Hematopoietic multipotent progenitor cell treated with erythropoietin and hydrocortisone succinate and interleukin-3 and kit ligand, for 15 days (in vitro differentiated cells): ENCODE measurements around the gene HMX2.

Experiments
- DNase-seq: peaks from one replicate; pipeline ENCODE4 v3.0.0-alpha.2; 2015; ENCODE audit warnings: low spot score

HMX2 gene

DNA sequence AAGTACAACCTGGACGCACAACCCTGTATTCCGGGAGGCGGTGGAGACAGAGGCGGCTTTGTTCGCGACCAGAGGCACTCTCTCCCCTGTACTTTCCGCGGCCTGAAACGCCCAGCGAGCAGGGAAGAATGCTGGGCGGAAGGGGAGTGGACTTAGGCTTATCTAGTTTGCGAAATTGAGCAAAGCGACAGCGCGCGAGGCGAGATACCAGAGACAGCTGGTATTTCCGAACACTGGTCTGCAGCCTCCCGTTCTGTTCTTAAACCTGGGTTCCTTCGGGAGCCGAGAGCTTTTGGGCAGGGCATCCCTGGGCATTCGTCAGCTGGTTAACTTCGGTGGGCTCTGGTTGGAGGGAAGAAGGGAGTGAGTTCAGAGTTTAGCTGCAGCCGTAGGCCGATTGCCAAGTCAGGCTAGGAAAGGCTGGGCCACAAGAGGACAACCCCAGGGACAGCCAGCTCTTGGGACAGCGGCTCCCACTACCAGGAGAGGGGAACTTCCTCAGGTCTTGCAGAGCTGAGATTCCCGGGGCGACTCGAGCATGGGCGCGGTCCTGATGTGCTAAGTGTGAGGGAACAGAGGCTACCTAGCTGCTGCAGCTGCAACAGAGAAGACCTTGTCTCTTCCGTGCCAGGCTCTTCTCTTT, 8.3 kb upstream of the HMX2 start:
- no peak for DNase-seq

DNA sequence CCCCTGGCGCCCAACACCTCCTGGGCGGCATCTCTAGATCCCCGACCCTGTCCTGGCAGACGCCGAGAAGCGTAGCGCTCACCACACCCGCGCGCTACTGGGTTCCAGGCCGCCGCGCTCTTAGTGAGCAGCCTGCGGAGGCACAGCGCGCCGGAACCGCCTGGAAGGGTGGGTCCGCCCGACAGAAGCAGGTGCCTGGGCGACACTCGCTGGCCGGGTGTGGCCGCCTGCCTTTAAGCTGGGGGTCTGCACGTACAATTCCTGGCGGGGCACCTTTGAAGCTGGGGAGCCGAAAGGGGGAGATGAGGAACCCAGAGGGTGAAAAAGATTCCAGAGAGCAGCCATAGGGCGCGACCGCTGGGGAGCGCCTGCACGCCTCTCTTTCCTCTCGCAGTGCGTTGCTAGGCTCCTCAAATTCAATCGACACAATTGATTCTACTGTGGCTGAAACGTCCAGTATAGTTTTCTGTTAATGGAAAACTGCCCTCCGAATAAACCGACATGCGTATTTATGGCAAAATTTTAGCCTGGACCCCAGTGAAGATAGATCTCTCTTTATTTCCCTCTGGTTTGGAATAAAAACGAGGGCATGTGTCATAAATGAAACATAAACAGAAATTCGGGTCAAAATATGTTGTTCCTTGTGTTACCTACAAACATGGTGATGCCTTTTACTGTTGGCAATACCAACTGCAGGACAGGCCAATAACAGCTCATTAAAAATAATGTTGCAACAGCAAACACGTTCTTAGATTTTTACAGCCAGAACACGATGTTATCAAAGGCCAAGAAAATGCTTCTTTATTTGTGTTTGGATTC, 7.6 kb upstream of the HMX2 start:
- no peak for DNase-seq

DNA sequence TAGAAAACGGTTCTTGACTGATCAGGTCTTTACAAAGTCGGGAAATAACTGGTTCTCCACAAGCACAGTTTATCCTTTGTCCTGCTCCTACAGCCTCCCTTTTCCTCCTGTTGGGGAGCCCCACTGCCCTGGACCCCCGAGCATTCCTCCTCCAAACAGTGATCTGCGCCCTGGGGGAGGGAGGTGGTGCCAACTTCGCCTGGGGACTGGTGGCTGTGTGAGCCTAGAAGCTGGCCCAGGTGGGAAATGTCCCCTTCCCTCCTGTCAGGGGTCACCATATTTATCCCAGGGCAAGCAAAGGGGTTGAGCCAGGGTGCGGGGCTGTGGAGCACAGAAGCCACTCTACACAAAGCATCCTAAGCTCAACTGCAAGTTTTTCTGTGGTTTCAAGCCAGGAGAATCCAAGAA, 6.9 kb upstream of the HMX2 start:
- DNase-seq, result no peak

DNA sequence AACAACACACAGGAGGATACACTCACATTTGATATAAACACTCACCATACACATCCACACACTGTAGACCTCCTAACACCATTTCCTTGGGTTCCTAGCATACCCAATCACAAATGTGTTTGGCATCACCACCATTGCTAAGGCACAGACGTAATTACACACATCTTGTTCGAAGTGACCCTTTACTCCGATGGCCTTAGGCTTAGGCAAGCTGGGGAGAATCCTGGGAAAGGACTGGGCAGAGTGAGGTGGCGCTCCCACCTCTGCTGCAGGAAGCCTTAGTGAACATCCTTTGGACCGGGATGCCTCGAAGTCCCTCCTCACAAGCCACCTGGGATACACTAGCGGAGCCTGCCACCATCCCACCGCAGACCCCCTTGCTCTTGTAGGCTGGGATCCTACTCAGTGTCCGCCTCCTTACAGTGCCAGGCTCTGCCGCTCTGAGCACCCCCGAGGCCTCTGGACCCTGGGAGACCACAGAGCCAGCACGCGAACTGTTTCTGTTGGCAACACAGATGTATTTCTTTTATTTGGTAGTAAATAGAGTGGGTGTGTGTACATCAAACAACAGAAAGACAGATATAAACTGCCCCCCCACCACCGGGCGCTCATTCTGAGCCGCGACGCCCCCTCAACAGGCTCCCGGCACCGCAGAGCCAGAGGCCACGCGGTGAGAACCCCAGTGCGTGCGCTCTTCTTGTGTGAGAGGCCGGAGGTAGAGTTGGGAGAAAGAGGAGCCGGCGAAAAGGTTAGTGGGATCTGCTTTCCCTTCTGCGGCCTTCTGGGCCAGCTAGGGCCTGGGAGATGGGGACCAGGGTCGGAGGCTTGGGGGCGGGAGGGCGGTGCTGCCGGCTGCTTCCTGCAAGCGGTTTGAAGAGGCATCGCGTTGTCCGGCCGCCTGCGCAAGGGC, 5.9 kb upstream of the HMX2 start:
- DNase-seq, result no peak

DNA sequence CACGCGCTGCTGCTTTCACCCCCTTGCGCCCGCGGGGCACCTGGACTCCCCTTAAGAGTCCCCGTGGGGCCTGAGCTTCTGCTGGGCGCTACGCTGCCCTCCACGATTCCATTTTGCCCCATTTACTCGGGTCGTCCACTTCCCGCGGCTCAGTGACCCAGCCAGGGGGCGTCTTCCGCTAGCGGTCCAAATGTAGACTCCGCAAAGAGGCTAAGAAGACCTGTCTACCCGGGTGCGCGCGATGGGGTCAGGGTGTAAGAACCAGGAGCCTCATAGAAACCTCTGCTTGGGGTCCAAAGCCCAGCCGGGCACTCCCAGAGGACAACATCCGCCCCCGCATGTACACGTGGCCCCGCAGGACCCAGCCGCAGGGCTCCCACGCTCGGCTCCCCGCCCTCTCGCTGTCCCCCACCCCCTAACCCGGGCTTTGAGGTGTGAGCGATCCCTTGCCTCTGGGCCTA, 5.2 kb upstream of the HMX2 start:
- no peak for DNase-seq

DNA sequence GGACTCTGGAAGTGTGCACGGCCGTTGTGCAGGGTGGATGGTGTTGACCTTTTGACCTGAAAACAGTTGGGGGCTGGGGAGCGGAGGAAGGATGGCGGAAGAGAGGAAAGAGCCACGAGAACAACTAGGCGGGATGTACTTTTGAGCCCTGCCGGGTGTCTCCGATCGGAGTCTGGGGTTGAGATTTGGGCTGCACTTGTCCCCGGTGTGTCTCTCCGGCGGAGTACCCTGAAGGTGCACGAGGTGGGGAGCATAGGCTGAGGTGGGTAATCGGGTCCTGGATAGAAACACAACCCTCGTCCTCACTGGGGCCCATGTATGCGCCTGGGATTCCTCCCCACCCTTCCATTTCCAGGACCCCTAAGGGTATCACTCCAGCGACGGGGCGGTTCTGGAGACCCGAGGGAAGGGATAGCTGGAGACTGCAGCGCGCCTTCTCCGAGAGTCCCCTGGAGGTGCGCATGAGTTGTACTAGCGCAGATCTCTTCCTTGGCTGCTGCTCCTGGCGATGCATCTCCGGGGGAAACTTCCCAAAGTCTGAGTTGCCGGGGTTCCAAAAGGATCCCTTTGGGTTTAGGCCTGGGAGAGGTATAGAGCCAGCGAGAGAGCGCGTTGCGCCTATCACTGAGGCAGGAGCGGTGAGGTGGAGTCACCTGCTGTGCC, 4.6 kb upstream of the HMX2 start:
- no peak for DNase-seq

DNA sequence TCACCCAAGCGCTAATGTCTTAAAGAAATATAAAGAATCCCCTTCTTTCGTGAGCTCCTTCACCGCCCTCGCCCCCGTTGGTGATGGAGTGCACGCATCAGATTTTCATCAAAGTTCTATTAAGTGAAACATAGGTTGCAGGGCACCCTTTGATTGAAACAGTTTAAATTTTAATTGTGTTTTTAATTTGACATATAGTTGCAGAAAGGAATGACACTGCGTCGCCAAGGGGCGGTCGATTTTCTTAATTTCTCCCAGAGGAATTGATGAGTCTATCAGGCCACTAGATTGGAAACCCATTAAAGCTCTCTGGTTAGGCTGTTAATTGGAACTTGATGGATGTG, 4.1 kb upstream of the HMX2 start:
- no peak for DNase-seq

DNA sequence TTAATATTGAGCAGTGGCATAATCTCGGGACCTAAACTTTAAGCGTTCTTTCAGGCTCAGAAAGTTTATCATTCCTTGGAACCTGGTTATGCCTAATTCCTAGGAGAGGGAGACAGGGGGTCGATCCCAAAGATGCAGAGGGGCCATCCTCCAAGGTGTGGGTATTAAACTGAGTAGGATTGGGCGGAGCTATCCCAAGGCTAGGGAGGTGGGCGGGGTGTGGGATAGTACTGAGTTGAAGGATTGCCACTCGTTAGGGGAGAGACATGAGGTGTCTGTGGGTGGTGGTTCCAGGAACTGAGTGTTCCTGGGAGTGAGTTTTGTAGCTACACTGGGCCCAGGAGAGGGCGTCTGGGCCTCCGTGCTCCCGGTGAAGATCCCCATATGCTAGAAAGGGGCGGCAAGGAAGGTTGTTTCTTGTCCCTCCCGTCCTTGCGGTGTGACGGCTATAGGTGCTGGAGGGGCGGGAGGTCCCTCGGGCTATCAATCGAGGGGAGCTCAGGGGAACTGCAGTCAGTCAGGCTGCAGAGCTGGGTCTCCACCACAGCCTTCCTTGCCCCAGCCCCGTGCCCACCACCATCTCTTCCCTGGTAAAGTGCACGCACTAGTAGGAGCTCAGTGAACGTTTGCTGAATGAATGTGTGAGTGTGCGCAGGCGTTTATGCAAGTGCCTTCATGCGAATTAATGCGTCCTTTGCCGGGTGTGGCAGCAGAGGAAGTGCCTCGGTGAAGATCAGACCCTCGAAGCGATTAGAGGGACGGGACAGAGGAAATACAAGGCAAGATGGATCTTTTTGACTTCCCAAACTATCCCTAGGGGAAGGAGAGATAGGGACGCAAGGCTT, 3.0 kb upstream of the HMX2 start:
- DNase-seq, result no peak

DNA sequence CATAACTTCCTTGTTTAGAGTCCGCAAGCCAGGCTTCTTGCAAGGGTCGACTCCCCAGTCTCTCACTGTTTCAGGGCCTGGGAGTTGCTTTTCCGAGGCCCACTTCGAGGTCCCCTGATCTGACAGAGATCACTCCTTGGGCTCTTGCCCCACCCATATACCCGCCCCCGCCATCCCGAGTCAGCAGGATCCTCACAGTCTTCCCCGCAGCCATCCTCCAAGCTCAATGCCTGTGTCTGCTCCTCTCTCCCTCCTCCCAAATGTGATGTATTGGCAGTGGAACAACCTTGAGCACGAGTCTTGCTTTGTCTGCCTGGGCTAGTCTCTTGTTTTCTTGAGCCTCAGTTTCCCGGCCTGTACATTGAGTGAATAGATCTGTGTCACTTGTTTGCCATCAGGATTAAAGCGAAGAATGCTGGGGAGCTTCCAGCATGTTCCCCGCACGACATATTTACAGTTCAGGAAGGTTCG, 2.4 kb upstream of the HMX2 start:
- no peak for DNase-seq

DNA sequence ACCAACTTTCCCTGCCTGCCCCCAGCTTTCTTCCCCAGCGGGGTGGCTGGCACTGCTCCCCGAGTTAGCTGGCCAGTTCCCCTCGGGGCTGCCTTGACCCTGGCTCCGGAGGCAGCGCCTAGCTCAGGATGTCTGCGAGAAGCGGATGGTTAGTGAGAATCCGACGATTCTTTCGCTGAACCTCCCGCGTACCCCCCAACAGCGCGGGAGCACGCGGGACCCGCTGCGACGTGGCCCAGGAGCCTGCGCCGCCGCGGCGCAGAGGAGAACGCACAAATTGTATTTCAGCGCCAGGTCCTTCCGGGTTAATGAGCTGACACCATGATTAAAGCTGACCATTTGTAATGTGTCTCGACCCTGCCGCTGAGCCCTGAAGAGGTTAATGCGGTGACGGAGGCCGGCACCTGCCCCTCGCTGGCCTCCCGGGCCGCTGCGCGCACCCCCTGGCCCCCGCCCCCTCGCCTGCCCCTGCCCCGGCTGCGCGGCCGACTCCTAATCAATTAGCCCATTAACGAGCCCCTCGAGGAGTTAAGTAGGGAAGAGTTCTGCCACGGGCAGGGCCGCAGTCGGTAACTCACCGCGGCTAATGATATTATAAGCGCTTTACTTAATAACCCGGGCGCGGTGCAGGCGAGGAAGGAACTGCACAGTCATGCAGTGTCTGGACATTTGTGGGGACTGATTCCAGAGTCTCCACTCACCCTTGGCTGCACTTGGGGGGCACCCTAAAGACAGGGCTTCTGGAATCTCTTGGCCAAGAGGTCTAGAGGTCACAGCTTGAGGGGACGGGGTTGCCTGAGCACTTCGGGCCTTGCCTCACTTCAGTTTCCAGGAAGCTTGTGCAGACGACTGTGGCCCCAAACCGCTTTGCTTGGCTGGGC, 1.7 kb upstream of the HMX2 start:
- no peak for DNase-seq

DNA sequence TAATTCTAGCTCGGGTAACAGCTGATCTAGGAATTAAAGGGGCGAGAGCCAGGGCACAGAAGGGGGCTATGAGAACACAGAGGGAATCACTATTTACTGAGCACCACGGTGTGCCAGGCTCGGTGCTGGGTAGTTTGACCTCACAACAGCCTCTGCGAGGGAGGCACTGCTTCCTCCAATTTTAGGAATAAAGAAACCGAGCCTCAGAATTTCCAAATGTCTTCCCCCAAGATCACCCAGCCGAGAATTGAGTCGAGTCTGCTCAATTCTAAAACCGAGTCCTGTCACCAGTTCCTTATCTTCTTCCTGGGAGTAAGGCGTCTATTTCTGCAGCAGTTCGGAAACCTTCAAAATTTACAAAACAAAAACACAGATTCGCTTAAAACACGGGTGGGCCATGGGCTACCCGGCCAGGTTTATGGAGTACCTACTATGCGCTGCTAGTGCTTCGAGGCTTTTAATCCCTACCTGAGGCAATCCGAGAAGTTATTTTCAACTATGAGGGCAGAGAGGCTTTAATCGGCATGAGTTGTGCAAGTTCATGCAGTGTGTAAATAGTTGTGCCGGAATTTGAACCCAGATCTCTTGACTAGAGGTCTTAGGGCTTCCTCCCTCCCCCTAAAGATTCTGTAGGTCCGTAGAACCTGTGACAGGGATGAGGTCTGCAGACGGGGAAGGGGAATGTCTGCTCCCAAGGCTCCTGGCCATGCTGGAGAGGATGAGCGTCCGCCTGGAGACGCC, 872 bp upstream of the HMX2 start:
- no peak for DNase-seq

DNA sequence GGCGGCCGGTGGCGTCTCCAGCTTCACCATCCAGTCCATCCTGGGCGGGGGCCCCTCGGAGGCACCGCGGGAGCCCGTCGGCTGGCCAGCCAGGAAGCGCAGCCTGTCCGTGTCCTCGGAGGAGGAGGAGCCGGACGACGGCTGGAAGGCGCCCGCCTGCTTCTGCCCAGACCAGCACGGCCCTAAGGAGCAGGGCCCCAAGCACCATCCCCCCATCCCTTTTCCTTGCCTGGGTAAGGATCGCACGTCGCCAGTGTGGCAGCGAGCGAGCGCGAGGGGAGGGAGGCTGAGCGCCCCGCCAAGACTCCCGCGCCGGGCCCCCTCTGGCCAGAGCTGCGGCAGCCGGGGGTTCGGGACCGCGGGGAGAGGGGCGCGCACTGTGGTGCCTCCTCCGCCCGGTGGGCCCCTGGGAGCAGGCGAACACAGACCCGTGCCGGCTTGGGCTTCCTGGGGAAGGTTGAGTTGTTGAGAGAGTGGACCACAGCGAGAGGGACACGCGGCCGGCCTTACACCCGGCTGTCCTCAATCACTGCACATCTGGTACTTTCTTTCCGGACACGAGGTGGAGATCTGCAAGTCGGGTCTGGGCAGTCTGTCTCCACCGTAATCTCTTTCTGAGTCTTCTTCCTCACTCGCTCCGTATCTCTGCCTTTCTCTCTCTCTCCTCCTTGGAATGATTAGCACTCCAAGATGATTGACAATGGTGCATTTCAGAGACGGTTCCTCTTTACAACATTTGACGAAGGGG, 652 bp downstream of the HMX2 start:
- no peak for DNase-seq

DNA sequence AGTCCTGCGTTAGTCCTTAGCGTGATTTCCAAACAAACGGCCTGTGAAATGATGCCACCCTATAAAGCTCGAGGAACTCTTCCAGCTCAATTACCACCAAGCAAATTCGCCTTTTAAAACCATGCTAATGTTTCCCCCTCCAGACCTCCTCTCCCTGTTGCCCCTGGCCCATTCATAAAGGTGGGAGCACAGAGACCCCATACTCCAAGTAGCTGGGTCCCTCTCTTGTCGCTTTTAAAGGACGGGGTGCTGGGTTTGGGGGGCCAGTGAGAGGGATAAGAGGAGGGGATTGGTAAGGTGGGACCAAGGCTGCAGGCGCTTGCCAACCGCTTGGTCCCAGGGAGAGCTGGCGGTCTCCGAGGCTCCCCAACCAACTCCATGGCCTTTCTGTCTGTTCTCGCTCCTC, 1.2 kb downstream of the HMX2 start:
- DNase-seq, result no peak

DNA sequence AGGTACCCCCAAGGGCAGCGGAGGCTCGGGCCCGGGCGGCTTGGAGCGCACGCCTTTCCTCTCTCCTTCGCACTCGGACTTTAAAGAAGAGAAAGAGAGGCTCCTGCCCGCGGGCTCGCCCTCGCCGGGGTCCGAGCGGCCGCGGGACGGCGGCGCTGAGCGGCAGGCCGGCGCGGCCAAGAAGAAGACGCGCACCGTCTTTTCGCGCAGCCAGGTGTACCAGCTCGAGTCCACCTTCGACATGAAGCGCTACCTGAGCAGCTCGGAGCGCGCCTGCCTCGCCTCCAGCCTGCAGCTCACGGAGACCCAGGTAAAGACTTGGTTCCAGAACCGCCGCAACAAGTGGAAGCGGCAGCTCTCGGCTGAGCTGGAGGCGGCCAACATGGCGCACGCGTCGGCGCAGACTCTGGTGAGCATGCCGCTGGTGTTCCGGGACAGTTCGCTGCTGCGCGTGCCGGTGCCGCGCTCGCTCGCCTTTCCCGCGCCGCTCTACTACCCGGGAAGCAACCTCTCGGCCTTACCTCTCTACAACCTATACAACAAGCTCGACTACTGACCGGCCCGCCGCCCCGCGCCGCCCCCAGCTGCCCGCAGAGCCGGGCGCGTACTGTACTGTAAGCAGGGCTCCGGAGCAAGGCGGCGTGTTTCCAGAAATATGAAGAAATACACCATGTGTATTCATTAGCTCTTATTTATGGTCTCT, 1.8 kb downstream of the HMX2 start:
- no peak for DNase-seq

DNA sequence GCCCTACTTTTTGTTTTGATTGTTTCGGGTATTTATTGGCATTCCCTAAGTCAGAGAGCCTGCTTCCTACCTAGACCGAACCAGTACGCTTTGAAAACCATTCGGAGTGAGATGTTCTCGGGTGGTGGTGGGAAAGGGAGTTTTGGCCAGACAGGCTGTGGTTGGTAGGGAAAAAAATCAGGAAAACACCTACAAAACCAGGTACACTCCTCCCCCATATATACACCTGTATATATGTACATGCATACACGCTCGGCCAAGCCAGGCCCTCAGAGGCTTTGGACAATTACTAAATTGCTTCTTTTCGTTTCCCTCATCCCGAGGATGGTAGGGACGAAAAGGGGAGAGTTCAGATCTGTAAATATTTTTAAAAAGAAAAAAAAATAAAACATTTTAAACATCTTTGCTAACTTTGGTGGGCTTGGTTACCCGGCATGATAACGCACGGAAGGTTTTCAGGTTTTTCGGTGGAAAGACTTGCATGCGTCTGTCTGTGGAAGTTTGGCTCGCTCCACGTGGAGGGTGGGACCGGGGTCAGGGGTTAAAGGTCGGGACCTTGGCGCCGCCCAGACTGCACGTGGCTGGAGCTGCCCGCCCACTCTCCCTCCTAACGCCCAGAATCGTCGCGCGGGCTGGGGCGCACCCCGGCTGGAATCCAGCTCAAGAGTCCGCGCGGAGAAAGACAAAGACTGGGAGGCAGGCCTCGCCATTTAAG, 2.5 kb downstream of the HMX2 start:
- no peak for DNase-seq

DNA sequence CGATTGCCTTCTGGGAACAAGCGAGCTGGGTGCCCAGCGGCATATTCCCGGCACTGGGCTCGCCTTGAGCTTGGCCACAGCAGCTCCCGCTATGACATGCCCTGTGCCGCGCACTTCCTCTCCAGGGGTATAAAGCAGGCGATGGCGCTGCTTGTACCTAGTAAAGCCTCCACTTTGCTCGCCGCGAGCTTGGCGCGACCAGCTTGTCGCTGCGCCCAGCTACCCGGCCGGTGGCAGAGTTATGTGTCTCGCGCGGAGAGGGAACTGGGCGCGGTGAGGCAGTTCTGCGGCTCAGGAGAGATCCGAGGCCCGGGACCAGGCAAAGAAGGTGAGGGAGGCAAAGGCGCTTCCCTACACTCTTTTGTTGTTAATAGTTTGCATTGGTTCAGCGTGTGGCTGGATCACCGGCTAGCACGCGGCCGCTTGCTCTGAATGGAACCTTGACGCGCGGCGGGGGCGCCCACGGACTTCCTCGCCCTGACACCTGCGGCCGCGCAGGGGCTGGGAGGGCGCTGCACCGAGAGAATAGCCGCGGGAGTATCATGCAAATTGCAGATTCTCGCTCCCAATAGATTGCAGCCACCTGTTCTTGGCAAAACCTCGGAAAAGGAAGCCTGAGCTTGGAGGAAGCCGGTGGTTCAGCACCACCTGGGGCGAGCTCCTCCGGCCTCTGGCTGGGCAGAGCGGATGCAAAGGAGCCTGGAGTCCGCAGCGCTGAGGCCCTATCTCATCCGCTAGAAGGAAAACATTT, 3.2 kb downstream of the HMX2 start:
- no peak for DNase-seq

DNA sequence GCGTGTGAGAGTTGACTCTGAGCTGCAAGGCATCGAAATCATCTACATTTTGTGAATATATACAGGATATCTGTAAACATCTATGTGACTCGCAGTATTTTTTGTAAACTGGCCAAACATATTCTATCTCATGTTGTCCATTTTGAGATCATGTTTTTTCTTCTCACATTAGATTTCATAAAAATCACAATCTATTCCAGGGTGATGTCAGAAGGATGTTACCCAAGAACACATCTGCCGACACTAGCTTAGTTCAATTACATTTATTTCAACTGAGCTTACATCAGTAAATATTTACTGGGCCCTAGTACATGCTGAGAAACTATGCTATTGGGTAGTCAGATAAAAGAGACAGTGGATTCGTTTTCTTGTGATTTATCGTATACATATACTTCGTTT, 3.8 kb downstream of the HMX2 start:
- DNase-seq, result no peak
